GM23338 (cell line): ENCODE results near the gene ZNF808.

Experiments used
- EZH2 ChIP-seq: fragments of 200-600 bp; sonication (generic); IDR thresholded peaks from one replicate; pipeline ENCODE4 v1.8.0; 2017; ENCODE audit warnings: antibody characterized with exemption, mild to moderate bottlenecking, low read depth; ENCODE audit not compliant: unreplicated experiment
- EZH2phosphoT487 ChIP-seq: fragments of 200-600 bp; sonication (generic); IDR thresholded peaks from one replicate; pipeline ENCODE4 v1.8.1; 2018; ENCODE audit warnings: antibody characterized with exemption; ENCODE audit not compliant: unreplicated experiment
- REST ChIP-seq: IDR thresholded peaks from one replicate; pipeline ENCODE4 v1.6.1; 2018; ENCODE audit warnings: antibody characterized with exemption; ENCODE audit not compliant: unreplicated experiment
- ZNF331 ChIP-seq: fragments of 250-450 bp; sonication (Bioruptor Pico); IDR thresholded peaks from 2 replicates; pipeline ENCODE4 v1.5.0; 2020; ENCODE audit warnings: low read depth, mild to moderate bottlenecking, moderate library complexity
- TF ChIP-seq, protein P1 (sequence below), 2 experiments: fragments of 200-600 bp in 1 of 2; sonication (generic) in 1 of 2; conservative IDR thresholded peaks; 2 replicates each; pipeline versions ENCODE4 v1.5.1 to v1.6.1; 2016 to 2017; ENCODE audit warnings: antibody characterized with exemption in 2 of 2, low read depth in 2 of 2, mild to moderate bottlenecking in 2 of 2, moderate library complexity in 1 of 2

DNA sequence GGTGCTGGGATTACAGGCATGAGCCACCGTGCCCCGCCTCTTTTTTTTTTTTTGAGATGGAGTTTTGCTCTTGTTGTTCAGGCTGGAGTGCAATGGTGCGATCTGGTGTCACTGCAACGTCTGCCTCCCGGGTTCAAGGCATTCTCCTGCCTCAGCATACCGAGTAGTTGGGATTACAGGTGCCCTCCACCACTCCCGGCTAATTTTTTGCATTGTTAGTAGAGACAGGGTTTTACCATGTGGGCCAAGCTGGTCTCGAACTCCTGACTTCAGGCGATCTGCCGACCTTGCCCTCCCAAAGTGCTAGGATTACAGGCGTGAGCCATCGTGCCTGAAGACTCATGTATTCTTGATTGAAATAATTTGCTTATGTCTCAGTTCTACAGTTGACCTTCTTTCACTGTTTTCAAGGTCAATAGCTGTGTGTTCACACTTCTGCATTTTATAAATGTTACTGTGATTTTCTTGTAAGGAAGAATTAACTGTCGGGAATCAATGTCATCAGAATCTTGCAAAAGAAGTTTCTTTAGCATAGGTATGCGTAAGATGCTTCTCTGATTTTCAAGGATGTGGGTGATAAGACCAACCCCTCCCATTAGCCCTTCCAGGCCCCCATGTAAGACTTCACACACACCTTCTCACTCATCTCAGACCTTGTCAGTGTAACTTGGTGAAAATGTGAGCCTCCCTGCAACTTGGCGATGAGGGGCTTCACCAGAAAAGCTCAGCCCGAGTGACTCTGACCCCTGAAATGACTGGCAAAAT is 29.9 kb downstream of the ZNF808 start:
- TF ChIP-seq EZH2phosphoT487 (no peak), REST (no peak), EZH2 (no peak), ZNF331 (no peak)
- TF ChIP-seq, protein P1, sequence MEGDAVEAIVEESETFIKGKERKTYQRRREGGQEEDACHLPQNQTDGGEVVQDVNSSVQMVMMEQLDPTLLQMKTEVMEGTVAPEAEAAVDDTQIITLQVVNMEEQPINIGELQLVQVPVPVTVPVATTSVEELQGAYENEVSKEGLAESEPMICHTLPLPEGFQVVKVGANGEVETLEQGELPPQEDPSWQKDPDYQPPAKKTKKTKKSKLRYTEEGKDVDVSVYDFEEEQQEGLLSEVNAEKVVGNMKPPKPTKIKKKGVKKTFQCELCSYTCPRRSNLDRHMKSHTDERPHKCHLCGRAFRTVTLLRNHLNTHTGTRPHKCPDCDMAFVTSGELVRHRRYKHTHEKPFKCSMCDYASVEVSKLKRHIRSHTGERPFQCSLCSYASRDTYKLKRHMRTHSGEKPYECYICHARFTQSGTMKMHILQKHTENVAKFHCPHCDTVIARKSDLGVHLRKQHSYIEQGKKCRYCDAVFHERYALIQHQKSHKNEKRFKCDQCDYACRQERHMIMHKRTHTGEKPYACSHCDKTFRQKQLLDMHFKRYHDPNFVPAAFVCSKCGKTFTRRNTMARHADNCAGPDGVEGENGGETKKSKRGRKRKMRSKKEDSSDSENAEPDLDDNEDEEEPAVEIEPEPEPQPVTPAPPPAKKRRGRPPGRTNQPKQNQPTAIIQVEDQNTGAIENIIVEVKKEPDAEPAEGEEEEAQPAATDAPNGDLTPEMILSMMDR (conservative IDR thresholded peaks at IDR 0.05; ENCODE audit: low read depth in 2 of 2), result no peak
